ENCODE measurements around the gene FBXL16.

Gene FBXL16

GRCh38 chr16:676565-676902 lies 29.1 kb downstream of the FBXL16 start:
- no peak for DNase-seq

GRCh38 chr16:675884-676564 lies 29.6 kb downstream of the FBXL16 start:
- DNase-seq: no peak

GRCh38 chr16:674968-675883 lies 30.4 kb downstream of the FBXL16 start, which contains the start of gene RHBDL1:
TSS of gene RHBDL1 (plus strand) at chr16:675671. CDS start at chr16:675791, 120 bp downstream.
- DNase-seq: no peak

- DNase-seq: no peak
These were observed 31.3 kb downstream of the FBXL16 start for GRCh38 chr16:674214-674881.

- DNase-seq: no peak
These were observed 32.1 kb downstream of the FBXL16 start for GRCh38 chr16:673399-673991.

GRCh38 chr16:672851-673250 lies 32.8 kb downstream of the FBXL16 start:
- DNase-seq: no peak

GRCh38 chr16:672371-672770 lies 33.2 kb downstream of the FBXL16 start:
- no peak for DNase-seq

- DNase-seq: no peak
These were observed 34.1 kb downstream of the FBXL16 start for GRCh38 chr16:671353-672131.

GRCh38 chr16:670485-671352 lies 34.9 kb downstream of the FBXL16 start:
- no peak for DNase-seq

- no peak for DNase-seq
These were observed 35.9 kb downstream of the FBXL16 start for GRCh38 chr16:669666-670065.

GRCh38 chr16:668519-669171 lies 37.0 kb downstream of the FBXL16 start:
- DNase-seq: peak; percentile 36

GRCh38 chr16:667780-668518 lies 37.7 kb downstream of the FBXL16 start, which contains the start of gene RHOT2:
TSS of gene RHOT2 (plus strand) at chr16:668132. CDS start at chr16:668200, 68 bp downstream.
- DNase-seq: peak; percentile 95

- DNase-seq: no peak
These were observed 38.4 kb downstream of the FBXL16 start for GRCh38 chr16:667113-667779.

GRCh38 chr16:666572-666971 lies 39.0 kb downstream of the FBXL16 start:
- DNase-seq: no peak

- no peak for DNase-seq
These were observed 43.0 kb downstream of the FBXL16 start for GRCh38 chr16:662597-662996.

- no peak for DNase-seq
These were observed 43.5 kb downstream of the FBXL16 start for GRCh38 chr16:662095-662494.

GRCh38 chr16:661184-661821 lies 44.3 kb downstream of the FBXL16 start:
- DNase-seq: no peak

- DNase-seq: peak; percentile 81
These were observed 45.0 kb downstream of the FBXL16 start for GRCh38 chr16:660459-661183.
